MCF 10A (cell line): ENCODE measurements around the gene TSPAN11. TPM values are rescaled to one million over a fixed set of nuclear protein-coding genes. Genes with fewer than 3 reads are reported as not detected.

Experiments
- BruUV-seq: library from RNA; stranded (reverse); fragments of 400-500 nt; replicated peaks from 2 replicates; lab custom pipeline; 2021; lab: Mats Ljungman, UMichigan
- CTCF ChIA-PET: fragments of 300-600 bp; sonication (Branson Sonifier 250); formaldehyde crosslinking; extraction: SDS; loops from one replicate; lab custom pipeline; 2021; ENCODE audit warnings: antibody characterized with exemption, inconsistent platforms; lab: Yijun Ruan, JAX
- POLR2A ChIA-PET: fragments of 300-600, 350-650 bp; sonication (Branson Sonifier 250); formaldehyde crosslinking; extraction: SDS; loops from one replicate; lab custom pipeline; 2020; ENCODE audit warnings: antibody characterized with exemption, inconsistent platforms; lab: Yijun Ruan, JAX
- DNase-seq: peaks from one replicate; pipeline ENCODE4 v3.0.0-alpha.2; 2018; ENCODE audit not compliant: unreplicated experiment
- H3K27ac Mint-ChIP-seq: one replicate; pipeline ENCODE4 v1.8.0; 2022; ENCODE audit warnings: mild to moderate bottlenecking, low read depth, mixed read lengths; ENCODE audit not compliant: unreplicated experiment
- H3K27me3 Mint-ChIP-seq: one replicate; pipeline ENCODE4 v1.8.0; 2022; ENCODE audit warnings: mixed read lengths; ENCODE audit not compliant: insufficient read depth, unreplicated experiment
- H3K36me3 Mint-ChIP-seq: one replicate; pipeline ENCODE4 v1.8.0; 2022; ENCODE audit warnings: mild to moderate bottlenecking, moderate library complexity, mixed read lengths; ENCODE audit not compliant: insufficient read depth, unreplicated experiment
- H3K4me1 Mint-ChIP-seq: one replicate; pipeline ENCODE4 v1.8.0; 2022; ENCODE audit warnings: mixed read lengths; ENCODE audit not compliant: insufficient read depth, unreplicated experiment
- H3K4me3 Mint-ChIP-seq: one replicate; pipeline ENCODE4 v1.8.0; 2022; ENCODE audit warnings: mild to moderate bottlenecking, moderate library complexity, mixed read lengths; ENCODE audit not compliant: unreplicated experiment
- H3K9me3 Mint-ChIP-seq: one replicate; pipeline ENCODE4 v1.8.0; 2022; ENCODE audit warnings: mixed read lengths; ENCODE audit not compliant: unreplicated experiment
- CTCF ChIP-seq: fragments of 200-600 bp; IDR thresholded peaks from one replicate; pipeline ENCODE4 v1.8.0; 2022; ENCODE audit warnings: antibody characterized with exemption, mild to moderate bottlenecking; ENCODE audit not compliant: unreplicated experiment
- intact Hi-C: fragments of 100-400 bp; cut with micrococcal nuclease; formaldehyde crosslinking; loops from 2 replicates; pipeline ENCODE4 v1.14.1; 2022
- total RNA-seq: library from RNA; stranded (reverse); gene quantifications from 2 replicates; pipeline ENCODE4 v1.2.3, GENCODE V29; 2022

The TSPAN11 gene
- total RNA-seq, 1 experiment from 2014 or later: not detected

- CTCF ChIA-PET: interaction anchor here (0.7 kb wide), 1 partner anchor 10 kb away, joined by 3 read pairs; no protein-coding TSS in a partner anchor
- Mint-ChIP-seq H3K9me3 (no peaks in the 10 kb centered on the region), H3K27ac (no peak overlapping the region), H3K36me3 (no peaks in the 10 kb centered on the region), H3K27me3 (peaks cover 61% of the 10 kb centered on the region), H3K4me1 (no peaks in the 10 kb centered on the region), H3K4me3 (no peak overlapping the region)
- BruUV-seq: no TSS peak
- intact Hi-C loops: no loop called here
- POLR2A ChIA-PET: no interaction called here
- DNase-seq: no peak
- no peak for TF ChIP-seq CTCF
Measured at GRCh38 chr12:30961030-30961429, 34.5 kb downstream of the TSPAN11 start.

GRCh38 chr12:30962047-30962446 is 35.5 kb downstream of the TSPAN11 start:
- no peak overlapping the region for H3K27ac Mint-ChIP-seq
- no TSS peak for BruUV-seq
- intact Hi-C loops: no loop called here
- no peak for TF ChIP-seq CTCF
- H3K36me3 Mint-ChIP-seq: no peaks in the 10 kb centered on the region
- peaks cover 71% of the 10 kb centered on the region for H3K27me3 Mint-ChIP-seq
- DNase-seq: no peak
- ChIA-PET CTCF (no interaction called here), POLR2A (no interaction called here)
- H3K4me1 Mint-ChIP-seq: no peaks in the 10 kb centered on the region
- H3K9me3 Mint-ChIP-seq: no peaks in the 10 kb centered on the region
- H3K4me3 Mint-ChIP-seq: no peak overlapping the region

- Mint-ChIP-seq H3K9me3 (no peaks in the 10 kb centered on the region), H3K4me1 (no peaks in the 10 kb centered on the region), H3K36me3 (no peaks in the 10 kb centered on the region), H3K4me3 (no peak overlapping the region), H3K27me3 (peaks cover 81% of the 10 kb centered on the region), H3K27ac (no peak overlapping the region)
- ChIA-PET CTCF (interaction anchor here (0.6 to 1.3 kb wide), 4 partner anchors 22 to 290 kb away, joined by 3 to 6 read pairs (median 3); no protein-coding TSS in a partner anchor), POLR2A (interaction anchor here (0.6 kb wide), 1 partner anchor 1432 kb away, joined by 3 read pairs; no protein-coding TSS in a partner anchor)
- TF ChIP-seq CTCF: no peak
- BruUV-seq: no TSS peak
- intact Hi-C loops: no loop called here
- DNase-seq: no peak
Measured at GRCh38 chr12:30963709-30964564, 37.4 kb downstream of the TSPAN11 start.

GRCh38 chr12:30964896-30965612 is 38.5 kb downstream of the TSPAN11 start:
- no peak for DNase-seq
- intact Hi-C loops: no loop called here
- ChIA-PET POLR2A (interaction anchor here (0.6 kb wide), 1 partner anchor 1433 kb away, joined by 3 read pairs; no protein-coding TSS in a partner anchor), CTCF (interaction anchor here (0.6 to 1.3 kb wide), 5 partner anchors 21 to 289 kb away, joined by 3 to 6 read pairs (median 3); no protein-coding TSS in a partner anchor)
- no peaks in the 10 kb centered on the region for H3K4me1 Mint-ChIP-seq
- no peak overlapping the region for H3K4me3 Mint-ChIP-seq
- no peaks in the 10 kb centered on the region for H3K9me3 Mint-ChIP-seq
- H3K36me3 Mint-ChIP-seq: no peaks in the 10 kb centered on the region
- H3K27ac Mint-ChIP-seq: no peak overlapping the region
- no TSS peak for BruUV-seq
- H3K27me3 Mint-ChIP-seq: peaks cover 84% of the 10 kb centered on the region
- no peak for TF ChIP-seq CTCF
